ENCODE measurements around the gene TMEM213.

DNA sequence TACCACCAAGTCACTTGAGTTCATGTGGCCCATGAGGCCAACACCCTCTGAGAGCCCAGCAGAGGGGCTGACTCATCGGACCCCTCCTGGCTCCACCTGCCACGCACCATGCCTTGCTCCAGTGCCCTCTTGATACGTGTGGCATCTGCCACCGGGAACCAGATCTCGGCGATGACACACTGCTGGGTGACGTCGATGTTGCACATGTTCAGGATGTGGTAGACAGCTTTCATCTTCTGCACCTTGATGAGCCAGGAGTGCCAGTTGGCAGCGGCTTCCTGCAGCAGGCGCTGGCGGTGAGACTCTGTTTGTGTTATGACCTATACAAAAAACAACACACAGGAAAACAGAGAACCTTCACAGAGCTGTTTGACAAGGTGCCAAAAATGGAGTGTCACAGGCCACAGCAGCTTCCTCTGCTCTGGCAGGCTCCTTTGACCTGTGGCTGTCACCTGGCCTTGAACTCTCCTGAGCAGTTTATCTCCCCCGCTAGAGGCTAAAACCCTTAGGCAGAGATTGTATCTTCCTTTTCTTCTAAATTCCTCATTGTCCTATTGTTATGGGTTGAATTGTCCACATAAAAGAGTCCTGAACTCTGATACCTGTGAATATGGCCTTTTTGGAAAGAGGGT lies 45.2 kb upstream of the TMEM213 start:
- no peak for TF ChIP-seq EZH2phosphoT487 (IDR thresholded peaks at IDR 0.05)
- TF ChIP-seq, protein P1, sequence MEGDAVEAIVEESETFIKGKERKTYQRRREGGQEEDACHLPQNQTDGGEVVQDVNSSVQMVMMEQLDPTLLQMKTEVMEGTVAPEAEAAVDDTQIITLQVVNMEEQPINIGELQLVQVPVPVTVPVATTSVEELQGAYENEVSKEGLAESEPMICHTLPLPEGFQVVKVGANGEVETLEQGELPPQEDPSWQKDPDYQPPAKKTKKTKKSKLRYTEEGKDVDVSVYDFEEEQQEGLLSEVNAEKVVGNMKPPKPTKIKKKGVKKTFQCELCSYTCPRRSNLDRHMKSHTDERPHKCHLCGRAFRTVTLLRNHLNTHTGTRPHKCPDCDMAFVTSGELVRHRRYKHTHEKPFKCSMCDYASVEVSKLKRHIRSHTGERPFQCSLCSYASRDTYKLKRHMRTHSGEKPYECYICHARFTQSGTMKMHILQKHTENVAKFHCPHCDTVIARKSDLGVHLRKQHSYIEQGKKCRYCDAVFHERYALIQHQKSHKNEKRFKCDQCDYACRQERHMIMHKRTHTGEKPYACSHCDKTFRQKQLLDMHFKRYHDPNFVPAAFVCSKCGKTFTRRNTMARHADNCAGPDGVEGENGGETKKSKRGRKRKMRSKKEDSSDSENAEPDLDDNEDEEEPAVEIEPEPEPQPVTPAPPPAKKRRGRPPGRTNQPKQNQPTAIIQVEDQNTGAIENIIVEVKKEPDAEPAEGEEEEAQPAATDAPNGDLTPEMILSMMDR (IDR thresholded peaks at IDR 0.05), result no peak
- TF ChIP-seq EZH2 (IDR thresholded peaks at IDR 0.05), result no peak

Measured in neural progenitor cell (in vitro differentiated cells).